CD4-positive, alpha-beta T cell (primary cell): Measurements from ENCODE around the gene MAP6D1. TPM values are rescaled to one million over a fixed set of nuclear protein-coding genes. Genes with fewer than 3 reads are reported as not detected.

Experiments
- ATAC-seq: fragments of 200-7000 bp; cut with Tn5 transposase; one replicate; pipeline ENCODE4 v1.10.0; 2022; ENCODE audit warnings: mild to moderate bottlenecking; ENCODE audit not compliant: poor library complexity
- CTCF ChIA-PET: fragments of 350-600 bp; sonication (Branson Sonifier 250); formaldehyde crosslinking; loops from one replicate; lab custom pipeline; 2021; ENCODE audit warnings: antibody characterized with exemption, inconsistent platforms; lab: Charles Lee
- POLR2A ChIA-PET: fragments of 350-600 bp; sonication (Branson Sonifier 250); formaldehyde crosslinking; loops from one replicate; lab custom pipeline; 2021; ENCODE audit warnings: antibody characterized with exemption, inconsistent platforms; lab: Charles Lee
- DNase-seq, 14 experiments: peaks; one replicate each; pipeline ENCODE4 v3.0.0-alpha.2; 2013 to 2020; ENCODE audit warnings: mixed read lengths in 2 of 14
- H3K27ac ChIP-seq, 2 donors: one replicate each; pipeline versions ENCODE4 v1.5.1 to v1.7.0; 2013; ENCODE audit warnings: low read length in 2 of 2, low read depth in 1 of 2, mild to moderate bottlenecking in 1 of 2
- H3K27me3 ChIP-seq, 2 experiments: 1 replicate in 1 of 2; 2 replicates in 1 of 2; pipeline versions ENCODE4 v1.6.1 to v1.7.0; 2013; ENCODE audit warnings: low read length in 2 of 2, control low read depth in 1 of 2, mild to moderate bottlenecking in 1 of 2, moderate library complexity in 1 of 2; ENCODE audit not compliant: insufficient read depth in 2 of 2, control insufficient read depth in 1 of 2
- H3K36me3 ChIP-seq: one replicate; pipeline ENCODE4 v1.6.1; 2013; ENCODE audit warnings: low read length, control low read depth; ENCODE audit not compliant: insufficient read depth
- H3K4me1 ChIP-seq: one replicate; pipeline ENCODE4 v1.6.1; 2013; ENCODE audit warnings: low read length, control low read depth; ENCODE audit not compliant: insufficient read depth
- H3K4me3 ChIP-seq: one replicate; pipeline ENCODE4 v1.5.1; 2013; ENCODE audit warnings: mild to moderate bottlenecking, low read length, moderate library complexity
- H3K9me3 ChIP-seq, 2 experiments: 1 replicate in 1 of 2; 2 replicates in 1 of 2; pipeline versions ENCODE4 v1.6.1 to v1.7.0; 2013; ENCODE audit warnings: low read length in 2 of 2, mild to moderate bottlenecking in 2 of 2, control low read depth in 1 of 2, moderate library complexity in 1 of 2; ENCODE audit not compliant: control insufficient read depth in 1 of 2, insufficient read depth in 1 of 2
- H3K27ac Mint-ChIP-seq: one replicate; pipeline ENCODE4 v1.8.0; 2020; ENCODE audit warnings: mixed read lengths
- H3K27me3 Mint-ChIP-seq: one replicate; pipeline ENCODE4 v1.8.0; 2021; ENCODE audit warnings: mixed read lengths
- H3K36me3 Mint-ChIP-seq: one replicate; pipeline ENCODE4 v1.8.0; 2021; ENCODE audit warnings: low read depth, mixed read lengths
- H3K4me1 Mint-ChIP-seq: one replicate; pipeline ENCODE4 v1.8.0; 2021; ENCODE audit warnings: low read depth, mixed read lengths
- H3K4me3 Mint-ChIP-seq: one replicate; pipeline ENCODE4 v1.8.0; 2020; ENCODE audit warnings: mild to moderate bottlenecking, mixed read lengths
- H3K9me3 Mint-ChIP-seq: one replicate; pipeline ENCODE4 v1.8.0; 2020; ENCODE audit warnings: mixed read lengths
- CTCF ChIP-seq: fragments of 200-600 bp; IDR thresholded peaks from one replicate; pipeline ENCODE4 v1.8.0; 2022; ENCODE audit warnings: antibody characterized with exemption, mild to moderate bottlenecking
- intact Hi-C, 2 experiments: fragments of 100-400 bp; cut with DNase I in 1 of 2; cut with micrococcal nuclease in 1 of 2; formaldehyde crosslinking; loops; one replicate each; pipeline versions ENCODE4 v1.15.1 to v1.9.0; 2023 to 2025; cut with DNase I, micrococcal nuclease
- total RNA-seq, 174 experiments: library from RNA in 2 of 174; stranded (reverse) in 2 of 174; gene quantifications; one replicate each; pipeline ENCODE4 v1.2.3 and lab custom pipeline; 2021 to 2026

MAP6D1 gene
- total RNA-seq, 2 experiments from 2014 or later, result 1.1 to 1.6 TPM

- Histone ChIP-seq H3K27me3 (no peaks in the 10 kb centered on the region), H3K4me1 (no peaks in the 10 kb centered on the region), H3K27ac (no peak overlapping the region), H3K9me3 (no peaks in the 10 kb centered on the region), H3K36me3 (peaks cover 65% of the 10 kb centered on the region), H3K4me3 (no peak overlapping the region)
- Mint-ChIP-seq H3K27ac (no peak overlapping the region), H3K27me3 (no peaks in the 10 kb centered on the region), H3K36me3 (peaks cover 83% of the 10 kb centered on the region), H3K4me3 (no peak overlapping the region), H3K4me1 (no peaks in the 10 kb centered on the region), H3K9me3 (no peaks in the 10 kb centered on the region)
- TF ChIP-seq CTCF, result no peak
- DNase-seq, result no peak
- ChIA-PET CTCF (no interaction called here), POLR2A (no interaction called here)
- no peak for ATAC-seq
- intact Hi-C loops, result no loop called here
These were observed 27.4 kb downstream of the MAP6D1 start for GRCh38 chr3:183797996-183798395.

GRCh38 chr3:183796372-183796771, 29.0 kb downstream of the MAP6D1 start:
- Histone ChIP-seq H3K27ac (no peak overlapping the region), H3K4me1 (no peaks in the 10 kb centered on the region), H3K9me3 (no peaks in the 10 kb centered on the region), H3K27me3 (no peaks in the 10 kb centered on the region), H3K36me3 (peaks cover 64% of the 10 kb centered on the region), H3K4me3 (no peak overlapping the region)
- TF ChIP-seq CTCF, result no peak
- Mint-ChIP-seq H3K9me3 (no peaks in the 10 kb centered on the region), H3K4me3 (no peak overlapping the region), H3K27ac (no peak overlapping the region), H3K4me1 (no peaks in the 10 kb centered on the region), H3K27me3 (no peaks in the 10 kb centered on the region), H3K36me3 (peaks cover 80% of the 10 kb centered on the region)
- DNase-seq (no peak), ATAC-seq (no peak)
- POLR2A ChIA-PET, result no interaction called here
- CTCF ChIA-PET, result no interaction called here
- intact Hi-C loops, result no loop called here

- H3K36me3 Mint-ChIP-seq, result peaks cover 79% of the 10 kb centered on the region
These were observed 30.9 kb downstream of the MAP6D1 start for GRCh38 chr3:183794452-183794851.

More at GRCh38 chr3:183794452-183794851, 30.9 kb downstream of the MAP6D1 start:
- H3K4me1 ChIP-seq, result no peaks in the 10 kb centered on the region
- ChIA-PET CTCF (no interaction called here), POLR2A (no interaction called here)
- no peak for ATAC-seq
- H3K4me3 ChIP-seq, result no peak overlapping the region
- intact Hi-C loops, result no loop called here
- no peak for TF ChIP-seq CTCF
- Mint-ChIP-seq H3K27me3 (no peaks in the 10 kb centered on the region), H3K9me3 (no peaks in the 10 kb centered on the region), H3K4me1 (peaks cover 6% of the 10 kb centered on the region), H3K4me3 (no peak overlapping the region), H3K27ac (no peak overlapping the region)
- H3K9me3 ChIP-seq, result no peaks in the 10 kb centered on the region
- H3K36me3 ChIP-seq, result peaks cover 65% of the 10 kb centered on the region
- no peak for DNase-seq
- no peak overlapping the region for H3K27ac ChIP-seq
- H3K27me3 ChIP-seq, result no peaks in the 10 kb centered on the region
